Stimulated activated CD4-positive, alpha-beta T cell treated with anti-CD3 and anti-CD28 coated beads, Interleukin-4, amount 100 ng/mL, for 24 hours (primary cell): ENCODE measurements around the gene GABRG2.
"Not testable (repeated sequence)": the region's sequence is repeated elsewhere in the genome, so short reads cannot be mapped to it uniquely, and the experiment has no call there.

Source experiments
- DNase-seq: peaks from one replicate; pipeline ENCODE4 v3.0.0-alpha.2; 2020

The GABRG2 gene

DNA sequence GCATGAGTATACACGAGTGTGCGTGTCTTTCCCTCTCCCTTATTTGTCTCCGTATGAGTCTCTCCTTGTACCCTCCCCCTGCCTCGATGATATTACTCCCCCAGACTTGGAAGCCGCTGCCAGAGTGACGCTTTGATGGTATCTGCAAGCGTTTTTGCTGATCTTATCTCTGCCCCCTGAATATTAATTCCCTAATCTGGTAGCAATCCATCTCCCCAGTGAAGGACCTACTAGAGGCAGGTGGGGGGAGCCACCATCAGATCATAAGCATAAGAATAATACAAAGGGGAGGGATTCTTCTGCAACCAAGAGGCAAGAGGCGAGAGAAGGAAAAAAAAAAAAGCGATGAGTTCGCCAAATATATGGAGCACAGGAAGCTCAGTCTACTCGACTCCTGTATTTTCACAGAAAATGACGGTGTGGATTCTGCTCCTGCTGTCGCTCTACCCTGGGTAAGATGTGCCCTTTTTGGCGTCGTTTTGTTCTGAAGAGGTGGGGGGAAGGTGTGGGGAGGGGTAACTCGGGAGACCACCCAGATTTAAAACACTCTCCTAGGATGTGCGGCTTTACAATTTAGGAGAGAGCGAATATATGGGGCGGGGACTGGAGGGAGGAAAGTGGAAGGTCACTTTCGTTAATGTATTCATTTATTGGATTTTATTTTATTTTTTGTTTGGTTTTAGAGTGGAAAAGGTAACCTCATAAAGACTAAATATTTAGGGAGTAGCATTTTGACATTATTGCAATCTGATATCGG lies at the start of gene GABRG2:
GABRG2 (plus strand) TSS at position 119 of the 757 bp plus-strand sequence; CDS start at position 346, 227 bp downstream.
- no peak for DNase-seq

GRCh38 chr5:162025312-162025711 lies 42.3 kb upstream of the GABRG2 start:
- no peak for DNase-seq

GRCh38 chr5:162026803-162027202 lies 40.8 kb upstream of the GABRG2 start:
- no peak for DNase-seq

GRCh38 chr5:162037431-162037830 lies 30.1 kb upstream of the GABRG2 start:
- no peak for DNase-seq

GRCh38 chr5:162047279-162047678 lies 20.3 kb upstream of the GABRG2 start:
- DNase-seq = no peak

DNA sequence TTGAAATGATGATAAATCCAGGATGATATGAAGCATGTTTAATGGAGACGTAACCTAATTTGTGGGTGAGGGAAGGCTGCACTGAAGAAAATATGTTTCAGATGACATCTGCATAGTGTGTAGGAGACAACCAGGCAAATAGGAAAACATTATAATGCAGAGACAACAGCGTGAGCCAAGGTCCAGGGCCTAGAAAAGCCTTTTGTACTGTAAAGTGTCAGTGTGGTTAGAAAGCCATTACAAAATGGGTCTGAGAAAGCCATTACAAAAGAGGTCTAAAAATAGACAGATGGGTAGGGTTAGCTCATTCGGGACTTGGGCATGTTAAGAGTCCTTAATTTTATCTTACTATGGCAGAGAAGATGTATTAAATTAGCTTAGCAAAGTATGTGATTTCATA lies 14.9 kb upstream of the GABRG2 start:
- no peak for DNase-seq

- not testable (repeated sequence) for DNase-seq
Observed at GRCh38 chr5:162055095-162055494, 12.5 kb upstream of the GABRG2 start.

DNA sequence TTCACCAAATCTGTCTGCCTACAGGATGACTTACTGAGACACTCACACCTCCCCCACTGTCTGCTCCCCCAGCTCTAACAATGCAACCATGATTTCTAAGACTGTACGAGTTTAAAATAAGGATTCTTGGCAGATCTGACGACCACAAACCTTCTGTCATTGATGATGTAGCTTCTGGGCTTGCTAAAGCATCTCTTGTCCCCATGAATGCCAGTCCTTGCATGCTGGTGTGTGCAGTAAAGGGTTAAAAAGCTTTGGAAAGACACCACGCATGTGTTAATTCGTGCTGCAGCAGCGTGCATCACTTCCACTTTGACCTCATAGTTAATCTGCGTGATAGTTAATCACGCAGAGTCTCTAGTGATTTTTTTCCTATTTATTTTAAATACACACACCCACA lies 411 bp upstream of the GABRG2 start:
- no peak for DNase-seq

- no peak for DNase-seq
Observed at GRCh38 chr5:162068412-162068811, 839 bp downstream of the GABRG2 start.

DNA sequence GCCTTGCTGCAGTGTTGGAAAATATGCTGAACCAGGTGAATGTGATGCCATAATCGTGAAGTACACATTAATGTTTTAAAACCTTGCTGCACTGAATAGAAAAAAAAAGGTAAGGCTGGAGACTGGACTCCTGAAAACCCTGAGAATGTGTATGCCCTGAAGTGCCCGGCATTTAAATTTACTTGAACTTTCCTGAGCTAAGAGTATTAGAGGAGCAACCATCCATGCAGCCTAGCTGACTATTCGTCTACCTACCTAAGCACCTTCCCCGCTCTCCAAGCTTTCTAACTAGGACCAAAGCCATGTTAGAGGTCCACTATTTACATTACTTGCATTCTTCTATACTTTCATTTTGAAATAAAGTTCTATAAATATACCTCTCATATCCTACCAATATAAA lies 1.4 kb downstream of the GABRG2 start:
- no peak for DNase-seq

- DNase-seq = no peak
Observed at GRCh38 chr5:162078805-162079204, 11.2 kb downstream of the GABRG2 start.

DNA sequence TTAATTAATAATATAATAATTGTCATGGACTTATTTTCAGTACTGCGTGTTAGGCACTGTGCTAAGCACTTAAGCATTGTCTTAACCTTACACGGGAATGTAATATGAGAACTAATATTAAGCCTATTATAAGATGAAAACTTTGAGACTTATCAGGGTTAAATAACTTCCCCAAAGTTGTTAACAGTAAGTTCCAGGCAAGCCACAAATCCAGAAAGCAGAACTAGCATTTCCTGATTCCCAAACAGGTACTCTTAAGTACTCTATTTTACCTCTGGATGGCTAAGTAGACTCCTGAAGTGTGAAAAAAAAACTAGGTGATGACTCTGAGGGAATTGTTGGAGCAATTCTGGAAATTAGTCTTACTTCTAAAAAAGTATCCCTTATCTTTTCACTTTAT lies 23.8 kb downstream of the GABRG2 start:
- DNase-seq = no peak

- no peak for DNase-seq
Observed at GRCh38 chr5:162096448-162096847, 28.9 kb downstream of the GABRG2 start.

- DNase-seq = no peak
Observed at GRCh38 chr5:162107591-162107990, 40.0 kb downstream of the GABRG2 start.

DNA sequence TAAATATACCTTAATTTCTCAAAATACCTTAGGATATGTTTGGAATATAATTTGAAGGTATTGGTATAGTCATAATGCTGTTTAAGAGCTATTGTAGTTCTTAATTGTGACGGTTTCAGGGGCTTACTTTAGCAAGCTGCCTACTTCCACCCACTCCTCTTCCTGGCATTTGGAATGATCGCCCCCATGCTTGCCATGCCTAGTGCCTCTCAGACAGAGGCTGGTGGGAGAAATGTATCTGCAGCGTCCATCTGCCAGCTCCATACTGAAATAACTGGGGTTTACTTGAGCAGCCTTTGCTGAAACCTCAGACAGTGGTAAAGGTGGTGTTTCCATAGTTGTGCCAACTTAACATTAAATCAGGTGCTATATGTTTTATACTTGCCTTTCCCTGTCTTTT lies 52.2 kb downstream of the GABRG2 start:
- no peak for DNase-seq

GRCh38 chr5:162128117-162128516 lies 60.5 kb downstream of the GABRG2 start:
- DNase-seq = no peak

DNA sequence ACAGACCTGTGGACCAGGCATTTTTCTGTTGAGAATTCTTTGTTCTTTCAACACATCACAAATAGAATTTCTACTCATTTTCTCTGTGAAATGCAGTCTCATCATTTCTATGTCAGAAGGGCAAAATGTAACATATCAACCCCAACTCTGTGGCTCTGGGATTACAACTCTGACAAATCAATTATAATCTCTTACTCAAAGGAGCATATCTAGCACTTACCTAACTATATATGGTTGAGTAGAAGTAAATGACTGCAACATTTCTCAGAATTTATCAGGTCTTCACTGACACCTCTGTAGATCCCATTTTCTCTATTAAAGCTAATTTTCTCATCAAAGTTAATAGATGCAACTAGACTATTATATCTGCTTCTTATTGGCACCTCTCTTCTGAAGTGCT lies 64.8 kb downstream of the GABRG2 start:
- DNase-seq = no peak

- DNase-seq = no peak
Observed at GRCh38 chr5:162139190-162139589, 71.6 kb downstream of the GABRG2 start.

- no peak for DNase-seq
Observed at GRCh38 chr5:162154242-162154641, 86.7 kb downstream of the GABRG2 start.

DNA sequence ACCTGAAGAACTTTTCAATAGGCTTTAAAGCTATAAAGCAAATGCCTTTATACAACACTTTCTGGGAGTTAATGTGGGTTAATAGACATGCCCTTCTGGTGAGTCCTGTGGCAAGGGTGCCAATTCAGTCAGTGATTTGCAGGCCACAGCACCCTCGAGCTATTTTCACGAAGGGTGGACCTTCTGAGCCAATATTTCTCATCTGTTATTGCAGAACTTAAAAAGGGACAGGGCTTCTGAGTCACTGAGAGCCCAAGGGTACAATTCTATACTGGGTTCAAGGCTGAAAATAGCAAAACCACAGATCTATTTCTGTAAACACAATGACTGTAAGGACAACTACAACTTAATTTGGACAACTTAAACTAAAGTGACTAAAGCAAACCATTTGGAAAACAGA lies 92.8 kb downstream of the GABRG2 start:
- no peak for DNase-seq

DNA sequence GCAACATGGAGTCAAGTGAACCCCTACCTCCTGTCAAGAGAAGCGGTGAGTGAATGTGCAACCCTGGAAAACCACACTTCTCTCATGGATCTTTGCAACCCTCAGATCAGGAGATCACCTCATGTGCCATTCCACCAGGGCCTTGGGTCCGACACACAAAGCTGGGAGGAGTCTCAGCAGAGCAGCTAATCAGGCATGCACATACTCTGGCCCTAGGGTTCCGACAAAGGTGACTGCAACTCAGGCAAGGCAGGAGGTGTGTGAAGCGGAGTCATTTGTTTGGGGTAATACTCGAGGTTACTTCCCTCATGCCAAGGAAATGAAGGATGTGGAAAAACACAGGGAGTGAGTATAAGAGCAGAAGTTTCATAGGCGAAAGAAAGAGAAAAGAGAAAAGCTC lies 96.1 kb downstream of the GABRG2 start:
- no peak for DNase-seq

GRCh38 chr5:162174358-162174974 lies 106.9 kb downstream of the GABRG2 start:
- no peak for DNase-seq

DNA sequence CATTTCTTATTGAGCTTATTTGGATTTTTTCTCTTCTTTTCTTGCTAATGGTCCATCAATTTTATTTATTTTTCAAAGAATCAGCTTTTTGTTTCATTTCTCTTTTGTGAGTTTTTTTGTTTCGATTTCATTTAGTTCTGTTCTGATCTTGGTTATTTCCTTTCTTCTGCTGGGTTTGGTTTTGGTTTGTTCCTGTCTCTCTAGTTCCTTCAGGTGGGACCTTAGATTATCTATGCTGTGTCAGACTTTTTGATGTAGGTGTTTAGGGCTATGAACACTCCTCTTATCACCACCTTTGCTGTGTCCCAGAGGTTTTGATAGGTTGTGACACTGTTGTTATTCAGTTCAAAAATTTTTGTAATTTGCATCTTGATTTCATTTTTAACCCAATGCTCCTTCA lies 119.8 kb downstream of the GABRG2 start:
- DNase-seq = no peak

DNA sequence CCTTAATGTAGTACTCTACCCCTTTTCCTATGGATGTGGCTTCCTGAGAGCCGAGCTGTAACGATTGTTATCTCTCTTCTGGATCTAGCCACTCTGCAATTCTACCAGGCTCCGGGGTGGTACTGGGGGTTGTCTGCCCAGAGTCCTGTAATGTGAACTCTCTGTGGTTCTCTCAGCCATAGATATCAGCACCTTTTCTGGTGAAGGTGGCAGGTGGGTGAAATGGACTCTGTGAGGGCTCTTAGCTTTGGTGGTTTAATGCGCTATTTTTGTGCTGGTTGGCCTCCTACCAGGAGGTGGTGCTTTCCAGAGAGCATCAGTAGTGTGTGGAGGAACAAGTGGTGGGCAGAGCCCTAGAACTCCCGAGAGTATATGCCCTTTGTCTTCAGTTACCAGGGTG lies 122.1 kb downstream of the GABRG2 start:
- DNase-seq = no peak

- DNase-seq = no peak
Observed at GRCh38 chr5:162193012-162193411, 125.4 kb downstream of the GABRG2 start.
